GM21526 (cell line): ENCODE results near the gene IDUA.
"Not testable (repeated sequence)": the region's sequence is repeated elsewhere in the genome, so short reads cannot be mapped to it uniquely, and the experiment has no call there.

Source experiments
- ATAC-seq: cut with Tn5 transposase; IDR thresholded peaks from one replicate; pipeline ENCODE4 v1.9.1; 2021; ENCODE audit warnings: moderate library complexity; ENCODE audit not compliant: unreplicated experiment, low FRiP score

Gene IDUA

DNA sequence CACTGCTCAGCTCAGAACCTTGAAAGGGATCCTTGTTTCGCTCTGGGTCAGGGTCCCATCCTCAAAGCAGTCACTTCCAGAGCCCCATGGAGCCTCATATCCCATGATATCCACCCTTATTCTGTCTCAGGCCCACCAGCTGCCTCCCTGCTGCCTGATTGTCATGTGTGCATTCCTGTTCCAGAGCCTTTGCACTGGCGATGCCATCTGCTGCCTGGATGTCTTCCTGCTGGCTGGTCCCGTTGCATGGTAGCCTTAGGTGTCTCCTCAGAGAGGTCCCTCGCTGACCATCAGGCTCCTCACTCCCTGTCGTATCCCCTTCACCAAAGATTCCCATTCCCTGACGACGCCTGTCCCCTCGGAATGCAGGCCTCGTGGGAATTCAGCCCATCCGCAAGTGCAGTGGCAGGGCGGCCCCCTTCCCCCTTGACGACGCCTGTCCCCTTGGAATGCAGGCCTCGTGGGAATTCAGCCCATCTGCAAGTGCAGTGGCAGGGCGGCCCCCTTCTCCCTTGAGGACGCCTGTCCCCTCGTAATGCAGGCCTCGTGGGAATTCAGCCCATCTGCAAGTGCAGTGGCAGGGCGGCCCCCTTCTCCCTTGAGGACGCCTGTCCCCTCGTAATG, 12.5 kb downstream of the IDUA start:
- not testable (repeated sequence) for ATAC-seq

DNA sequence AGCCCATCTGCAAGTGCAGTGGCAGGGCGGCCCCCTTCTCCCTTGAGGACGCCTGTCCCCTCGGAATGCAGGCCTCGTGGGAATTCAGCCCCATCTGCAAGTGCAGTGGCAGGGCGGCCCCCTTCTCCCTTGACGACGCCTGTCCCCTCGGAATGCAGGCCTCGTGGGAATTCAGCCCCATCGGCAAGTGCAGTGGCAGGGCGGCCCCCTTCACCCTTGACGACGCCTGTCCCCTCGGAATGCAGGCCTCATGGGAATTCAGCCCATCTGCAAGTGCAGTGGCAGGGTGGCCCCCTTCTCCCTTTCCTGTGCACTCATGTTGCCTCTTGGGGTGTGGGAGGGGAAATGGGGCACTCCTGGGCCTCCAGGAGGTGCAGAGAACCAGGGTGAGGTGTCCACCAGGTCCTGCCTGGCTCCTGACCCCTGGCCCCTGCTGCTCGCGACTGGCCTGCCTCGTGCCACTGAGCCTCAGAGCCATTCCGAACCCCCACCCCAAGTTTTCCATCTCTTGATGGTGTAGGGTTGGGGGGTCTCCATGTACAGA, 13.1 kb downstream of the IDUA start:
- ATAC-seq = no peak

DNA sequence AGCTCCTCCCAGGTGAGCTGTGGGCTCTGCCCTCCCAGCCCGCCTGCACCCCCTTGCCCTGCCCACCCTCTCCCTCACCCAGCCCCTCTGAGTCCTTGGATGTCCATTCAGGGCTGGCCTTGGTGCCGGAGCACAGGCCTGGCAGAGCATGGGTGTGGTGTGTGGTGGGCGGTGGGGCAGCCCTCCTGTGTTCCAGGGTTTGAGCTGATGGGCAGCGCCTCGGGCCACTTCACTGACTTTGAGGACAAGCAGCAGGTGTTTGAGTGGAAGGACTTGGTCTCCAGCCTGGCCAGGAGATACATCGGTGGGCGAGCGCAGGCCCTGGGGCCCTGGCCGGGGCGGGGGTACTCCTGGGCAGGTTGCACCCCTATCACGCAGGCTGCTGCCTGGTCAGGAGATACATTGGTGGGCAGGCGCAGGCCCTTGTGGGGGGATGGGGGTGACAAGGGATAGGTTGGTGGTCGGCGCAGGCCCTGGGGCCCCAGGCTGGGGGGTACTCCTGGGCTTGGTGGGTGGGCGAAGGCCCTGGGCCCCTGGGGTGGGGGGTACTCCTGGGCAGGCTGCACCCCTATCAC, 13.9 kb downstream of the IDUA start:
- no peak for ATAC-seq

DNA sequence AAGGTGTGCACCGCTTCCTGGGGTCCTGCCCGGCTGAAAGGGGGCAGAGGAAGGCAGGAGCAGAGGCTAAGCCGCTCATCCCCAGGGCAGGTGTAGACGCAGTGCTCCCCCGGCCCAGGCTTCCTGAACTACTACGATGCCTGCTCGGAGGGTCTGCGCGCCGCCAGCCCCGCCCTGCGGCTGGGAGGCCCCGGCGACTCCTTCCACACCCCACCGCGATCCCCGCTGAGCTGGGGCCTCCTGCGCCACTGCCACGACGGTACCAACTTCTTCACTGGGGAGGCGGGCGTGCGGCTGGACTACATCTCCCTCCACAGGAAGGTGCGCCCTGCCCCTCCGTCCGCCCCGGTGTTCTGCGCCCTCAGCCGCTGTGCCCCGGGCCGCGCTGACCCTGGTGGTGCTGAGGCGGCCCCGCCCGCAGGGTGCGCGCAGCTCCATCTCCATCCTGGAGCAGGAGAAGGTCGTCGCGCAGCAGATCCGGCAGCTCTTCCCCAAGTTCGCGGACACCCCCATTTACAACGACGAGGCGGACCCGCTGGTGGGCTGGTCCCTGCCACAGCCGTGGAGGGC, 14.8 kb downstream of the IDUA start:
- ATAC-seq = no peak

DNA sequence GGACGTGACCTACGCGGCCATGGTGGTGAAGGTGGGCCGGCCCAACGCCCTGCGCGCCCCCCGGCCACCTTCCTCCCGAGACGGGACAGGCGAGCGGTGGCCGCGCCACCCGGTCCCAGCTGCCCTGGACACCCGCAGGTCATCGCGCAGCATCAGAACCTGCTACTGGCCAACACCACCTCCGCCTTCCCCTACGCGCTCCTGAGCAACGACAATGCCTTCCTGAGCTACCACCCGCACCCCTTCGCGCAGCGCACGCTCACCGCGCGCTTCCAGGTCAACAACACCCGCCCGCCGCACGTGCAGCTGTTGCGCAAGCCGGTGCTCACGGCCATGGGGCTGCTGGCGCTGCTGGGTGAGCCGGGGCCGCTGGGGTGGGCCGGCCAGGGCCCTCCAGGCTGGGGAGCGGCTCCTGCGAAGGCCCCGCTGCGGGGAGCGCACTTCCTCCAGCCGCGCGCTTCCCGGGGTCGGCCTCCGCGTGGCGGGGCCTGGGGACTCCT, 15.3 kb downstream of the IDUA start:
- no peak for ATAC-seq

DNA sequence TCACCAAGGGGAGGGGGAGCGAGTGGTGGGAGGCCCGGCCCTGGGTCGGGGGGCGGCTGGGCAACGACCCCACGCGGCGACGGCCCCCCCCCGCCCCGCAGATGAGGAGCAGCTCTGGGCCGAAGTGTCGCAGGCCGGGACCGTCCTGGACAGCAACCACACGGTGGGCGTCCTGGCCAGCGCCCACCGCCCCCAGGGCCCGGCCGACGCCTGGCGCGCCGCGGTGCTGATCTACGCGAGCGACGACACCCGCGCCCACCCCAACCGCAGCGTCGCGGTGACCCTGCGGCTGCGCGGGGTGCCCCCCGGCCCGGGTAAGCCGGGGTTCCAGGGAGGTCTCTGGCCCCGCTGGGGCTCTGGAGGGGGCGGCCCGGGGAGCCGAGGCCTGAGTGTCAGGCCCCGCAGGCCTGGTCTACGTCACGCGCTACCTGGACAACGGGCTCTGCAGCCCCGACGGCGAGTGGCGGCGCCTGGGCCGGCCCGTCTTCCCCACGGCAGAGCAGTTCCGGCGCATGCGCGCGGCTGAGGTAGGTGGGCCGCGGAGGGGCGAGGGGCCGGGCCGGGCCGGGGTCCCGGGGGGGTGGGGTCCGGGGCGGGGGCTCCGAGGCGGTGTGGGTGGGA, 15.9 kb downstream of the IDUA start:
- ATAC-seq = no peak

DNA sequence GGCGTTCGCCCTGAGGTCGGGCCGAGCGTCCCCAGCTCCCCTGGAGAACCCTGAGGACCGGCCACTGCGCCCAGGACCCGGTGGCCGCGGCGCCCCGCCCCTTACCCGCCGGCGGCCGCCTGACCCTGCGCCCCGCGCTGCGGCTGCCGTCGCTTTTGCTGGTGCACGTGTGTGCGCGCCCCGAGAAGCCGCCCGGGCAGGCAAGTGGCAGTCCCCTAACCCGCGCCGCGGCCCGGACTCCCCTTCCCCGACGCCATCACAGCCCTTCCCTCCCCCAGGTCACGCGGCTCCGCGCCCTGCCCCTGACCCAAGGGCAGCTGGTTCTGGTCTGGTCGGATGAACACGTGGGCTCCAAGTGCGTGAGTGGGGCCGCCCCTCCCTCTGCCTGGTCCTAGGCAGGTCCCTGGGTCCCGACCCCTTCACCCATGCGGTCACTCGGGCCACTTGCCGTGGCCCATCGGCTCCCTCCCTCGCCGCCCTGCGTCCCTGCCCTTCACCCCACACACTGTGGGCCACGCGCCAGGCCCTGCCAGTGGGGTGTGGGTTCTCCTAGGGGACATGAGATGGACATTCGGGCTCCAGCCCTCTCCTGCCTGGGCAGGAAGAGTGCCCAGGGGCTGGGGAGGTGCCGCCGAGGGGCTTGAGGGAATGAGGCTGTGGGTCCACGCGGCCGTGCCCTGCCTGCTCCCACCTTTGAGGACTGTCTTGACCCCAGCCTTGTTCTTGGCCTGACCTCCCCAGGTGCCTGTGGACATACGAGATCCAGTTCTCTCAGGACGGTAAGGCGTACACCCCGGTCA, 16.6 kb downstream of the IDUA start:
- ATAC-seq = no peak

DNA sequence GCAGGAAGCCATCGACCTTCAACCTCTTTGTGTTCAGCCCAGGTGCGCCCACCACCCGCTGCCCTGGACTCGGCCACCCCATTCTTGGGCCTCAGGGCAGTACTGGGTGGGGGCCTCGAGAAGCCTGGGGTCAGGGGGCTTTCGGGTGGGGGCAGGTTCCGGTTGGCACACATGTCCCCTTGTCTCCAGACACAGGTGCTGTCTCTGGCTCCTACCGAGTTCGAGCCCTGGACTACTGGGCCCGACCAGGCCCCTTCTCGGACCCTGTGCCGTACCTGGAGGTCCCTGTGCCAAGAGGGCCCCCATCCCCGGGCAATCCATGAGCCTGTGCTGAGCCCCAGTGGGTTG, 17.2 kb downstream of the IDUA start:
- no peak for ATAC-seq

DNA sequence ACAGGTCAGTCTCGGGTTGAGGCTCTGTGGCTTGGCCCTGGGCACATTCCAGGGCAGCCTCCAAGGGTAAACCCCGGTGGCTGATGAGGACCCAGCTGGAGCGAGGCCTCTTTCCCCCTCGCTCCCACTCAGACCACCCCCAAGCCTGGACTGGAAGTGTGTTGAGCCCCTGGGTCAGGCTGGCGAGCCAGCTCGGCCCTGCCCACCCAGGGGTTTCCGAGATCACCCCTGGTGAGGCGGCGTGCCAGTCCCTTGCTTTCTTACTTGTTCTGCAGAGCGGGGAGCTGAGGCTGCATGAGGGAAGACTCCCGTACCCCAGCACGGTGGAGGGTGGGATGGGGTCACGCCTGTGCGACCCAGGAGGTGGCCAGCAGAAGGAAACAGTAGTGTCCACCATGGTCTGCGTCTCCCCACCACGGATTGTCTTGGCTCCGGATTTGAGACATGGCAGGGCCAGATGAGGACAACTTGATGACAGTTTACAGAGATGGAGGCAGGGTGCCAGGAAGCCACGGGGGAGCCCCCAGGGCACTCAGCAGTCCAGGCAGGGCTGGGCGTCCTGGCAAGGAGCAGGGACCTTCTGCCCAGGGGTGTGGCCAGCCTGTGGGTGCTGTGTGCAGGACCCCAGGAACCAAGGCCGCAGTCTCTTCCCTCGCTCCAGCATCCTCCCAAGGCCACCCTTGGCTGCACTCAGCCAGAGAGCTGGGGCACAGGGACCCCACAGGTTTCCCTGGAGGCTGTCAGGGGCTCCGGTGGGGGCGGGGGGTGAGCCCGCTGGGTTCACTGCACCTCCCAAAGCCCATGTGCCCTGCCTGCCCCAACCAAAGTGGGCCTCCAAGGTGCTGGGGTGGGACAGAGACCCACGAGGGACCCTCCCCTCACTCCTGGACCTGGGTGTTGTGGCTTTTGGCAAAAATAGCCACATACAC, 18.0 kb downstream of the IDUA start:
- no peak for ATAC-seq

DNA sequence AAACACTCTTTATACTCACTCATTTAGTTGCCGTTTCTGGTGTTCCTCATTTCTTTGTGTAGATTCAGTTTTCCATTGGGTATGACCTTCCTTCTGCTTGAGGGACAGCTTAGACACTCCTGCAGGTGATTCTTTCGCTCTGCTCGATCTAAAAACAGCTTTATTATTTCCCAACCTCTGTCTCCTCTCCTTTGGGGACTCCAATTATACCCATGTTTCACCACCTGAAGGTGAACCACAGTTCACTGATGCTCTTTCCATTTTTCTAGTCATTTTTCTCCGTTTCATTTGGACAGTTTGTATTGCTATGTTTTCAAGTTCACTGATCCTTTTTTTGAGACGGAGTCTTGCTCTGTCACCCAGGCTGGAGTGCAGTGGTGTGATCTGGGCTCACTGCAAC, 20.0 kb downstream of the IDUA start:
- ATAC-seq = no peak

DNA sequence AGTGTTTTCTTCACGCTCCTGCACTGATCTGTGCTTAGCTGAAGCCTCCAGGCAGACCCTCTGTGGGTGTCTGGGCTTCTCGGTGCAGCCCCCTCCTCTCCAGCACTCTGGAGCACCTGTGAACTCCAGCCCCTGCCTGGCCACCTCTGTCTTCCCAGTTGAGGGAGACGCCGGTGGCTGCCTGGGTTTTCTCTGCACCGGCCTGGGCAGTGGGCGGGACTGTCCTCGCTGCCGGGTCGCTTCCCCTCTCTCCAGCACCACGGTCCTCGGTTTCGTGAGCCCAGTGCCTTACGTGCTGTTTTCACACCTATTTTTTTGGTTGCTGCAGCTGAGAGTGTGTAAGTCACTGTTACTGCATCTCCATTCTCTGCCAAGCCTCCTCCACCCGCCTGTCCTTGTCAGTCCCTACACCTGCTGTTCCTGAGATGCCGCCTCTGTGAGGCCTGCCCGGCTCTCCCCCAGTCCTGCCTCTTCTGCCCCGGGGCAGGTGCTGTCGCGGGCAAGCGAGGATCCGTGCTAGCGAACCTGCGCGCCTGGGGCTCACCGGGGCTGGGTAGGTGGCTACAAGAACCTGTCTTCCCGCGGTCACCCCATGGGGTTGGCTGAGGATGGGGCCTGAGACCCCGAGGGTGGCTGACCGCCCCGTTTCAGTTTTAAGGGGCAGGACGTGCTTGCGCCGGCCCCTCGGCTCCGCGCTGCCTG, 22.1 kb downstream of the IDUA start:
- ATAC-seq = no peak

DNA sequence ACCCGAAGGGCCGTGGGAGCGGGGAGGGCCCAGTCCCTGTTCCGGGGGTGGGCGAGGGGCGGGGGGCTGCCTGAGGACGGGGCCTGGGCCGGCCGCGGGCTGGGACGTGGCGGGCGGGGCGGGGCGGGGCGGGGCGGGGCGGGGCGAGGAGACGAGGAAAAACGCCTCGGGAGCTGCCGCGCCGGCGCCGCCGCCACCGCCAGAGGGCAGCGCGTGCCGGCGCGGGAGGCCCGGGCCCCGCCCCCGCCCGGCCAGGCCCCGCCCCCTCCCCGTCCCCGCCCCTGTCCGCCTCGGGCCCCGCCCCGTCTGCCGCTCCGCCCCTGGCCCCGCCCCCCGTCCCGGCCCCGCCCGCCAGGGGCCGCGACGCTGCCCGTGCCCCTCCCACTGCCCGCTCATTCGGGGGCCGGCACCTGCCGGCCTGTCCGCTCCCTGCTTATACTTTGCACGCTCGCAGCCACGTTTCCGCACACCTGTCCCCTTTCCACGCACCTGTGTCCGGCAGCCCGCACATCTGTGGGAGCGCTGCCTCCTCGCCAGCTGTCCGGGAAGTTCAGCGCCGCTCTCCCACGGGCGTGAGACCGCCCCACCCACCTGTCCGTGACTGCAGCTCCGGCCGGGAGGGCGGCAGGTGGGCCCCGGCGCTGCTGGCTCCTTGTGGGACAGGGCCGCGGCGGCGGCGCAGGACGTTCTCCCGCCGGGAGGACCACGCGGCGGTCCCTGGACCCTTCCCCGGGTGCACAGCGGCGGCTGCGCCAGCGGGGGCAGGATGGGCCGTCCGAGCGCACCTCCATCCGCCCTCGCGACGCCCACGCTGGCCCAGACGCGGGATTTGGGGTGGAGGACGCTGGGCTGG, 22.9 kb downstream of the IDUA start:
- ATAC-seq = no peak

DNA sequence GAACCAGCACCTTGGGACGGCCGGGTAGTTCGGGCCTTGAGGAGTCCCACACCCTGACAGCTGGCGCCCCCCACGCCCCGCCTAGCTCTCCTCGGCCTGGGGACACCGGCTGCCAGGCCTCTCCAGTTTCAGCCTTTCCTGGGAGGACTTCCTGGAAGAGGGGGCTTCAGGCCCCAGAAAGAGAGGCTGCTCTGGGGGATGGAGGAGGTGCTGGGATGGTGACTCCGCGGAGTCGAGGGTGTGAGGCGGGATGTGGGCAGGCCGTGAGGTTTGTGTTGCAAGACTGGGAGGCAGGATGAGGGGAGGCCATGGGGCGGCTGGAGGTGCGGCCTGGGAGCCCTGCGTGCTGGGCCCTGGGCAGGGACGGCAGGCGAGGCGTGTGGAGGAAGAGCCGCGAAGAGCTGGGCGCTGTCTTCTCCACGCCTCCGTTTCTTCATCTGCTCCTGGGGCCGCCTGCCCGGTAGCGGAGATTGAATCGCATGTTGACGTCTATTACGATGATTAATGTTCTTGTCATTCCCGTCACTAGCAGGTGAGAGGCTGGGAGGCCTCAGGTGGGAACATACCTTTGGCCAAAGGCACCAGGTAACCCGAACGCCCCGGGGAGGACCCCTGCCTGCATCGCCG, 23.7 kb downstream of the IDUA start:
- no peak for ATAC-seq

DNA sequence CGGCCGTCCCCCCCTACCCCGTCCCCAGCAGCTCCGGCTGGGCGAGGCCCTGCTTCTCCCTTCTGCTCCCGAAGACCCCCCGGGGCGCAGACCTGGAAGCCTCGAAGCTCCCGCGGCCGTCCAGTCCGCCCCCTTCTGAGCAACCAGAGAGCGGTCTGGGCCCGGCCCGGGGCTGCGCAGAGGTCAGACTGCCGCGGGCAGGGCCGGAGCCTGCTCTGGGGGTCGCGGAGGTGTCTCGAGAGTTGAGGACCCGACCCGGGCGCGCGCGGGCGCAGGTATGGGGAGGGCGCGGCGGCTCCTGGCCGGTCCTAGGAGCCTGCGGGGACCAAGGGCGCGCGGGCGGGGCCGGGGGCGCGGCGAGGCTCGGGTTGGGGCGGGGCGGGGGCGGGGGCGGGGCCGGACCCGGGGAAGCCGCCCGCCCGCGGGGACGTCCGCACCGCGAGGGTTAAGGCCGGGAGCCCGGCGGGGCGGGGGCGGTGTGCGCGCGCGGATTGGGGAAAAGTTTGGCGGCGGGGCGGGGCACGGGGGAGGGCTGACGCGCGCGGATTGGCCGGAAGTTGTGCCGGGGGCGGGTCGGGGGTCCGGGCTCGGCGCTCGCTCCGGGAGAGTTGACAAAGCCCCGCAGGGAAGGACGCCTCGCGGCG, 24.3 kb downstream of the IDUA start, which contains the start of gene FGFRL1:
FGFRL1 (plus strand) TSS at position 605 of the 644 bp plus-strand sequence. CDS start 860 bp downstream, outside the sequence.
- ATAC-seq = peak; percentile 30

DNA sequence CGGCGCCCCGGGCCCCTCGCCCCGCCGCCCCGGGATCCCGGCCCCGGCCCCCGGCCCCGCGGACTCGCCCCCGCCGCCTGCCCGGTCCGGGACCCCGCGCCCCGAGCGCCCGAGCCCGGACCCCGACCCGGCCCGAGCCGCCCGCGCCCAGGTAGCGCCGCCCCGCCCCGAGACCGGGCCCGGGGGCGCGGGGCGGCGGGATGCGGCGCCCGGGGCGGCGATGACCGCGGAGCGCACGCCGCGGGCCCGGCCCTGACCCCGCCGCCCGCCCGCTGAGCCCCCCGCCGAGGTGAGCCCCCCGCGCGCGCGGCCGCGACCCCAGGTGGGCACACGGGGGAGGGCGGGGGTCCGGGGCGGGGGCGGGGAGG, 24.8 kb downstream of the IDUA start:
- no peak for ATAC-seq

DNA sequence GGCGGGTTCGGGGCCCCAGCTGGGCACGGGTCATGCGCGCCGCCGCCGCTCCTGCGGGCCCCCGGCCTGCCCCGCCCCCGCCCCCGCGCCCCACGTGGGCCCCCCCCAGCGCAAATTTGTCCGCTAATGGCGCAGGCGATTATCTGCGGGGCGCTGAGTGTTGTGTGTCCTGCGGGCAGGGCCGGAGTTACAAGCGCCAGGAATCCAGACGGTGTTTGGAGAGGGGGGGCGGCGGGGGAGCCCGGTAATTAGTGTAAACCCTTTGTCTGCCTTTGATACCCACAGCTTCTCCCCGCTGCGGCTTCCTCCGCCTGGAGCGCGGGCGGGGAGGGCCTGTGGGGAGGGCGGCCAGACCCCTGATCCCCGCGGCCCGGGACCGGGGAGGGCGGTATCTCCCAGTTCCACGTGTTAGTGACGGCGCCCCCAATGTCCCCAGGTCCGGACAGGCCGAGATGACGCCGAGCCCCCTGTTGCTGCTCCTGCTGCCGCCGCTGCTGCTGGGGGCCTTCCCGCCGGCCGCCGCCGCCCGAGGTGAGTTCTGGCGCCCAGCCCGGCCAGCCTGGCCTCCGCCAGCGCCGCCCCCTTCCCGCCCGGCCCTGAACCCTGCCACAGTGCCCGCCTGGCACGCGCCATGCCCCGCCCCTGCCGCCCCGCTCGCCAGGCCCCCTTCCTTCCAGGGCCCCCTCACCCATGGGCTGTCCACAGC, 25.3 kb downstream of the IDUA start:
- no peak for ATAC-seq
